Thyroid gland (tissue), 4 donors: ENCODE results near the gene CCDC92.

ENCODE experiments used
- CTCF ChIP-seq, 6 experiments: fragments of 200-600 bp in 3 of 6; fragments of 450-650 bp in 3 of 6; sonication (generic) in 3 of 6; IDR thresholded peaks; one replicate each; pipeline ENCODE4 v1.5.1; 2016 to 2019; ENCODE audit warnings: antibody characterized with exemption in 6 of 6, mild to moderate bottlenecking in 2 of 6, inconsistent platforms in 1 of 6, moderate library complexity in 1 of 6
- POLR2A ChIP-seq, 2 donors: fragments of 450-650 bp; IDR thresholded peaks; one replicate each; pipeline ENCODE4 v1.6.1; 2017; ENCODE audit warnings: antibody characterized with exemption in 2 of 2, mild to moderate bottlenecking in 2 of 2, moderate library complexity in 1 of 2

DNA sequence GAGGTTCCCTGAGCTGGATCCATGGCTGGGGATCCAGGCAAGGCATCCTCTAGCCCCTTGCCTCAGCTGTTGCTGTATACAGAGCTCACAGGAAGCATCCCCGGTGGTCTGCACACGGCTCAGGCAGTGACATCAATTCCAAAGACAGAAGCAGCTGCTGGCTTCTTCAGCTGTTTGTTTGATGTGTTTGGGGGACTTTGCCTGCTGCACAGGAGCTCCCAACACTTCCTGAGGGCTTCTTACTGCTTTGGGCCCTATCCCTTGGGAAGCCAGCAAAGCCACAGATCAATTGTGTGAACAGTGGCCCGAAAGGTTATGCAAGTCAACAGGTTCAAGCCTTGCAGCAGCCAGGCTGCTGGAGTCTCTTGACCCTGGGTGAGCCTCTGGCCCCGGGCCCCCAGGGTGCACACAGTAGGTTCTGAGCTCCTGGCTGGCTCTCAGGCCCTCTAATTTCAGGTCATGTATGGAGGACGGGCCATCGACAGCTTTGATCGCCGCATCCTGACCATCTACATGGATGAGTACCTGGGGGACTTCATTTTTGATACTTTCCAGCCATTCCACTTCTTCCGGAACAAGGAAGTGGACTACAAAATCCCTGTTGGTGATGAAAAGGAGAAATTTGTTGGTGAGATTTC, 42.6 kb downstream of the CCDC92 start:
- TF ChIP-seq POLR2A (IDR thresholded peaks at IDR 0.05) = no peak
- no peak for TF ChIP-seq CTCF (IDR thresholded peaks at IDR 0.05)
